Keratinocyte (primary cell): Measurements from ENCODE around the gene TNIP1.

ENCODE experiments used
- CTCF ChIP-seq, 3 experiments: IDR thresholded peaks in 1 of 3; conservative IDR thresholded peaks in 1 of 3; optimal IDR thresholded peaks in 1 of 3; 2 replicates in 2 of 3; 3 replicates in 1 of 3; pipeline versions ENCODE3 to v1.5.1; 2011; ENCODE audit warnings: low read length in 3 of 3, mild to moderate bottlenecking in 3 of 3, moderate library complexity in 2 of 3, control low read depth in 1 of 3, inconsistent platforms in 1 of 3; ENCODE audit not compliant: insufficient read depth in 2 of 3; ENCODE audit errors: extremely low read depth in 1 of 3
- EZH2 ChIP-seq: IDR thresholded peaks from one replicate; pipeline ENCODE4 v1.6.1; 2012; ENCODE audit warnings: inconsistent platforms, mild to moderate bottlenecking, low read length, moderate library complexity

GRCh38 chr5:151016700-151017099 is 64.1 kb downstream of the TNIP1 start:
- no peak for TF ChIP-seq EZH2
- no peak for TF ChIP-seq CTCF (optimal IDR thresholded peaks at IDR 0.05 in 1 of 3, IDR thresholded peaks at IDR 0.05 in 1 of 3, conservative IDR thresholded peaks at IDR 0.05 in 1 of 3; ENCODE audit: extremely low read depth in 1 of 3, insufficient read depth in 2 of 3, low read length in 3 of 3)
